ENCODE data around the gene STX12.
A peak's percentile ranks its signal among the peaks of the same experiment; 100 is the strongest.
"Not testable (repeated sequence)": the region's sequence is repeated elsewhere in the genome, so short reads cannot be mapped to it uniquely, and the experiment has no call there.

STX12 gene

DNA sequence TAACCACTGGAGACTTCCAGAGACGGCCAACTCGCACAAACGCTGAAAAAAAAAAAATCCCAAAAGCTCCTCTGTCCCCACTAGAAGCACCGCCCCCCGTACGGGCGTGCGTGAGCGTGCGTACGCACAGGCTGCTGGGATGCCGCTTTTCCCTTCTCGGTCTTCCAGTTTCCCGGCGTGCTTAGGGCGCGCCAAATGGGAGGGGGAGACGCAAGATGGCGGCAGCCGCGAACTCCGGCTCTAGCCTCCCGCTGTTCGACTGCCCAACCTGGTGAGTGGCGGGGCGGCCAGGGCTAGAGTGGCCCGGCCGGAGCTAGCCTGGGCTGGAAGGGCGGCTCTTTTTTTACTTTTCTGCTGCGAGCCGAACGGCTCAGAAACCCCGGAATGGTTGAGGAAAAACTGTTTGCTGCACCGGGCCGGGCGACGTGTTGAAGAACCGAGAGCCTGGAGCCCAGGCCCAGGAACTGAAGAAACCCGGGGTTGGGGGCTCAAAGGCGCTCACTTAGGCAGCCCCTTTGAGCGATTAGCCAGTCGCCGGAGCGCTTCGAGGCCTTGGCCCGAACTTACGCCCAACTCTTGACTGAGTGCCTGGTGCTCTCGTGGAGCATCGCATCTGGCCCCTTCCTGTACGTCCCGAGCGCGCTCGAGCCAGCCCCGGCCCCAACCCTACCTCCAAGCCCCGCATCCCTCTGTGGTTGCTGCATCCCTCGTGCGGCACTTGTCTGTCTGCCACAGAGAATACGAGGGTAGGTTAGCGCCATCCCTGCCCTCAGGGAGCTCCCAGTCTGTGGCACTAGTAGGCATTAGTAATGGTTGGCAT lies 57.8 kb downstream of the STX12 start, which contains the start of gene PPP1R8:
PPP1R8 (plus strand) TSS at position 162 of the 820 bp plus-strand sequence; CDS start at position 216, 54 bp downstream.
- DNase-seq (ENCODE audit: low read depth in 2 of 2) = peak; percentile 77 to 91

DNA sequence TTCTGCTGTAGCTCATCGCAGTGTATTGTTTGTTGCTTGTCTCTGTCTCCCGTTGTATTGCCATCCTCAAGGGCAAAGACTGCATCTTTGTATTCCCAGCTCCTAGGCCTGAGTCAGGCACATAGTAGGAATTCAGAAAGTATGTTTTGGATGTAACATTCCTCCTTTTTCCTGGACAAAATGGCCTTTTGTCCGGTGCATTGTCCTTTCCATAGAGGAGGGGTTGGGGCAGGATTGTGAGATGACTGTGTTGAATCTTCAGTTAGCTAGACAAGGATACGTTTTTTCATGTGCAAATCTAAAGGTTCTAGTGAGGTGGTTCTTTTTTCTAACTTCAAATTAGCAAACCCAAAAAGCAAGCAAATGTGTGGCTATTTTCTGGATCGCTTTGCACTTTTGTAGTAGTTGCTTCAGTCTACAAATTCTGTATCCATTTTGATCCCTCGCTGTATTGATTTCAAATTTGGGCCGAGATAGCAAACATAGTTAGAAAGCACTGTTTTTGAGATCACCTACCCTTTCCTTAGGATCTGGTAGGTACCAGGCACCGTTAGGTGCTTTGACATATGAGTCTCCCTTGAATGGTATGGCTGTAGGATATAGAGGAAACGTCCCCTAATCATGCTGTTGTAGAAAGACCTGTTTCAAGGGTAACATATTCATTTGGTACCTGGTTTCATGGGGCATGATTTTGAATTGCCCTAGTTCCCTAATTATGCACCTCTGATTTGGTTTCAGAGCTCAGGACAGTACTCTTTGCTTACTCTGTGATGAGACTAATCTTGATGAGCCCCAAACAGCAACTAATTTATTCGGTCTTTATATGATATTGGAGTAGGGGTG lies 58.8 kb downstream of the STX12 start:
- DNase-seq (ENCODE audit: low read depth in 2 of 2) = no peak

DNA sequence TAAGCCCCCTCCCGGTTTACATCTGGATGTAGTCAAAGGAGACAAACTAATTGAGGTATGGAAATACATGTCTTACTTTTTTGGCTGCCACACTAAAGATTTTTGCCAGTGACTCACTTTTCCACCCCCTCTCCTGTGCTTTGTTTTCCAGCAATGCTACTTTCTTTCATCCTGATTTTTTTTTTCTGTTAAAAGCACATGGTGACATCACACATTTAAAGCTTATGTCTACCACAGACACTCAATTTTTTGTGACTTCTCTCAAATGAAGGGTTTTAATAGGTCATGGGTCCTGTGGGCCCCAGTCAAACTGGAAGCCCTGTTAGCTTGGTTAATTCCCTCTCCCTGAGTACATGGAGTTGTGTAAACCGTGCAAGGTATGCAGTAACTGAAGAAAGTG lies 59.7 kb downstream of the STX12 start:
- no peak for DNase-seq (ENCODE audit: low read depth in 2 of 2)

DNA sequence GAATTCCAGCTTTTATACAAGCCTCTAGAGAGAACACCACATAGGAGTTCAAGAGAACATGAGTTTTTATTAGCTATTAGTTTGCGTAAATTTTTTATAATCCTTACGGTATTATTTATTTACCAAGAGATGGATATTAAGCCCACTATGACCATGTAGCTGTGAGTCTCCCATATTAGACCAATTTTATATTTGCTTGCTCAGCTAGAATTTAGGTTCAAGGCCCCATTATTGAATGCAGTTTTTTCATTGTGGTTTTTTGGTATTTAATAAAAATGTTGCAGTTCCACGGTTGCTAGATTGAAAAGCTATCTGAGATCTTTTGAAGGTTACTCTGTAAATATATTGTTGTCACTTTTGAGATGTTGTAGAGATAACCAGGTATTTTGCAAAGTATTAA lies 60.5 kb downstream of the STX12 start:
- DNase-seq (ENCODE audit: low read depth in 2 of 2) = no peak

DNA sequence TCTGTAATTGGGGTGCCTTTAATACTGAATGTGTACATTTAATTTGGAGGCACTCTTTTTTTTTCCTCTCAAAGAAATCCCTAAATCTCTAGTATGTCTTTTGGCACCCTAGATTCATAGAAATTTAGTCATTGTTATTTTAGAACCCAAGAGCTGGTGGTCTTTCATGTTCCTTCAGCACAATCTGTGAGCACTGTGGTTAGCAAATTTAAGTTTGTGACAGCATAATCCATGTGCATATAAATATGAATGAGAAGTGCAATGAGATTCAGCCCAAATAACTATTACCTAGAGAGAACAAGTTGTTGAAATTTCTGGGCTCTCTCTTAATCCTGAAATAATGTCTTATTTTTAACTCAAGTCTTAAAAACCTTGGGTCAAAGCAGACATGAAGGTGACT lies 62.0 kb downstream of the STX12 start:
- DNase-seq (ENCODE audit: low read depth in 2 of 2) = no peak

DNA sequence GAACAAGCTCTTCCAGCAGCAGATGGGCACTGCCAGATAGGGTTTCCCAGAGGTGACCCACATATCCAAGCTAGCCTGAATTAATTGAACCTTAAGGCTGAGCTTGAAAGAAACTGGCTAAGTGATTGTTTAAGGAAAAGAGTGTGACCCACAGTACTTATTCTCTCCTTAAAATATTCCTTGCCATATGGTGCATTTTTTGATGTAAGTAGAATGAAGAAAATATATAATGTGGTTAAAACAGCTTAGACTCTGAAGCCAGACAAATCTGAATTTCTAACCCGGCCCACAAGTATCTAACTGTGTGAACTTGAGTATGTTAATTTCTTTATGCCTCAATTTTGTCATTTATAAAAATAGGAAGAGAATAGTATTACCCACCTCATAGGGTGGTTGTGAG lies 62.5 kb downstream of the STX12 start:
- DNase-seq (ENCODE audit: low read depth in 2 of 2) = no peak

DNA sequence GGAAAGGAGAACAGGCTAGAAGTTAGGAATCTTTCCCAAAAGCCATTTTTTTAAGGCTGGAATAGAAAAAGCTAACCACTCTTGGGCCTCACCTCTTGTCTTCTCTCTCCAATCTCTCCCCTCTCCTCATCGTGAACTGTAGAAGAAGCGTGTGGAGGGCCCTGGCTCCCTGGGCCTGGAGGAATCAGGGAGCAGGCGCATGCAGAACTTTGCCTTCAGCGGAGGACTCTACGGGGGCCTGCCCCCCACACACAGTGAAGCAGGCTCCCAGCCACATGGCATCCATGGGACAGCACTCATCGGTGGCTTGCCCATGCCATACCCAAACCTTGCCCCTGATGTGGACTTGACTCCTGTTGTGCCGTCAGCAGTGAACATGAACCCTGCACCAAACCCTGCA lies 76.9 kb downstream of the STX12 start:
- DNase-seq (ENCODE audit: low read depth in 2 of 2) = no peak

DNA sequence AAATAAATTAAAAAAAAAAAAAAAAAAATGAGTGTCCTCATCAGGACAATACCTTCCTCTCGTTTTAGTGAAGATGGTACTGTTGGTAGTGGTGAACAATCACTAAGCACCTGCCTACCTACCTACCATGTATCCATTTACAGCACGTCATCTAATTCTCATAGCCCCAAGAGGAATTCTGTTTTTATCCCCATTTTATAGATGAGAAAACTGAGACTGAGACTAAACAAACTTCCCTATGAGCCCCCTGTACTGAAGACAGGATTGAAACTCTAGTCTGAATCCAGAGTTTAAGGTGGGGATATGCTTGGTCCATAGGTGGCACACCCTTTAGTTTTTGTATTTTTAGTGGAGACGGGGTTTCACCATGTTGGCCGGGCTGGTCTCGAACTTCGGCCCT lies 82.1 kb downstream of the STX12 start:
- DNase-seq (ENCODE audit: low read depth in 2 of 2) = no peak

DNA sequence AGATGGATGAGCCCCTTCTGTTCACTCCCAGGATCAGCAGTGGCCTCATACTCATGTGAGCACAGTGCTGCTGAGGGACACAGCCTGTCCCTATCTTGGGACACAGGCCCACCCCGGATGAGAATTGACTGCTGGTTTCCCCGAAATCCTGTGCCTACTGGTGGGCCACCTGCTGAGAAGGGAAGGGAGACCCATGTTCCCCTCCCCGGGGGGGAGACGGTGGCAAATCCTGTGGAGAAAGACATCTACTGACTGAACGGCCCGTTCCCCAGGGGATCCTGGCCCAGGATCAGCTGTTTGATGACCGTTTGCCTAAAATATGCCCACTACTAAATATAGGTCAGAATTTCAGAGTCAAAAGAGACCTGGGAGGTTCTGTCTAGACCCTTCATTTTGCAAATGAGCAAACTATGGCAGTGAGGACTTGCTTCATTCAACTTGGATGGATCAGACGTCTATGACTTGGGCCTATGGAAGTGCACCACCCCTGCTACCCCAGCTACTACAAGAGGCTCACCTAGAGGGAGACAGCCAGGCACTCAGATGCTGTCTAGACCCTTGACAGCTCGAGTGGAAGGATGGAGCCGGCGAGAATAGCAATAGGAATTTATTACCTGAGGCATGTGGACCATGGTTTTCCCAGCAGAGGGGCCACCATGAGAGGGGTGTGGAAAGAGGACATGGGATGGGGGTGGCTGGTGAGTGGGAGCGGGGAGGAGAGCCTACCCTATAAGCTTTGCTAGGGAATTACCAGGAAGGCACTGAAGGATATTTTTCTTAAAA lies 83.7 kb downstream of the STX12 start:
- no peak for DNase-seq (ENCODE audit: low read depth in 2 of 2)

DNA sequence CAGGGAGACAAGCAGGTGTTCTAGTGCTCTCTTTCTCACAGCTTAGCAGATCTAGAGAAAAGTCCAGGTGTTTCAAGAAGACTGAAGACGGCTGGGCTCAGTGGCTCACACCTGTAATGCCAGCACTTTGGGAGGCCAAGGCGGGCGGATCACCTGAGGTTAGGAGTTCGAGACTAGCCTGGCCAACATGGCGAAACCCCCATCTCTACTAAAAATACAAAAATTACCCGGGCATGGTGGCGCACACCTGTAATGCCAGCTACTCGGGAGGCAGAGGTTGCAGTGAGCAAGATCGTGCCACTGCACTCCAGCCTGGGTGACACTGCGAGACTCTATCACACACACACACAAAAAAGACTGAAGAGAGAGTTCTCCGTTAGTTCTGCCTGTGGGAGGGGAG lies 84.5 kb downstream of the STX12 start:
- DNase-seq (ENCODE audit: low read depth in 2 of 2) = not testable (repeated sequence)

DNA sequence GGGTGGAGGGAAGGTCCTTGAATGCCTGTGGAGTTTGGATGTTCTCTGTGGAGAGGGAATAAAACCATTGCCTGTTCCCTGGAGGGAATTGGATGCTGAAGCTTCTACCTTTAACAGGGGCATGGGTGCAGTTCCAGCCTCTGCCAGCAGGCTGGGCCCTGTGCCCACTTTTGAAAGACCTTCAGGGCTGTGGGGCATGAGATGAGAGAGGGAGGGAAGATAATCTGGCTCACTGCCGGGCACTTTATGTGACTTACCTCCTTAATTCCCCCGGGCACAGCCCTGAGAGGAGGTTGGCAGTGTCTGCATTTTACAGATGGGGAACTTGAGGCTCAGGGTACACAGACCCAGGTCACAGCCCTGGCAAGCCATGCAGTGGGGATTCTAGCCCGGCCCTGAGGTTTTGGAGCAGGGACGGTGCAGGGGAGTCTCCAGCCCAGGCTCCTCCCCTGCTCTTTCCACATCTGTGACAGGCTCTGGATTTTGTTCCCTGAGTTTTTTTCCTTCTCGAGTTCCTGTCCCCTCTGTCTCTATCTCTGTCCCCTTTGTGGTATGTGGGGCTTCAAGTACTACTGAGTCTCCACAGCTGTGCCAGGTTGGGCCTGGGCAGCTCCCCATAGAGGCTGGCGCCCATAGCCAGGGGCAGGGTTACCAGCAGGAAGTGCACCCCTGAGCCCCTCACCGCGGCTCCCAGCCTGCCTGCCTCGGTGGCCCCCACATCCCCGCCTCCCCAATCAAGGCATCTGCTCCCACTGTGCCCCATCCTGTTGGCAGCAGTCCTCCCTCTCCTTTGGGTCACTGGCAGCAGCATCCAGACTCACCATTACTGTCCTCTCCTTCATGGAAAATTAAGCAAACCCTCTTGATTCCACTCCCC lies 85.3 kb downstream of the STX12 start:
- peak; percentile 79 to 80 for DNase-seq (ENCODE audit: low read depth in 2 of 2)

DNA sequence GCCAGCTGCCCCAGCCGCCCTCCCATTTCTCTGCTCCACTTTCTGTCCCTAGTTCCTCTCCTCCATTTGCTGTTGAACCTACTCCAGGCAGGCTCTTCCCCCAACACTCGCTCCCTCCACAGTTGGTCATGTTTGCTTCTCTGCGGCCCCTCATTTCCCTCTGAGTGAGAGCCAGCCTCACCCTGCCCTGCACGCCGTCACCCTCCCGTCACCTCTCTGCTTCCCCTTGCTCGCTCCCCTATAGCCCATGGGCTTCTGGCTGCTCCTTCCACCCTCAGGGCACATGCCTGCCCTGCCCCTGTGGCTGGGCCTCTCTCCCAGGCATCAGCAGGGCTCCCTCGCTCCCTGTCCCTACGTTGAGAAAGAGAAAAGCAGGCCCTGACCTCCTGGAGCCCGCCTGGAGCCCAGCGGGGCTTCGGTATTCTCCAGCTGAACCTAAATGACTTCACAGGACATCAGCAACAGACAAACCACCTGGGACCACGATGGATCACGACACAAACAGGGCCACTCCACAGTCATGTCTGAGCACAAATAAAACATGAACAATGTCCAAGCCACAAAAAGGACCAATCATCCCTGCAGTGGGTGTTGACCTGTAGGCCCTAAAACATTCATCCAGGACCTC lies 86.0 kb downstream of the STX12 start:
- no peak for DNase-seq (ENCODE audit: low read depth in 2 of 2)

DNA sequence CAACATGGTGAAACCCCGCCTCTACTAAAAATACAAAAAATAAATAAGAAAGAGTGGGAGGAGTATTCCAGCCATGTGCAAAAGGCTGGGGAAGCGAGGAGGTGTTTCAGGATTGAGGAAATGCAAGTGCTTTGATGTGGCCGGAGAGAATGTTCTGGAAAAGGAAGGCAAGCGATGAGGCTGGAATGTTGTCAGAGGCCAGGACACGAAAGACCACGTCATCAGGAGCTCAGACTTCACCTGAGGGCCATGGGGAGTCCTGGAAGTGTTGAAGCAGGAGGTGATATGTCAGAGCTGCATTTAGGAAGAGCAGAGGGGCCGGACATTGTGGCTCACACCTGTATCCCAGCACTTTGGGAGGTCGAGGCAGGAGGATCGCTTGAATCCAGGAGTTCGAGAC lies 88.4 kb downstream of the STX12 start:
- DNase-seq (ENCODE audit: low read depth in 2 of 2) = no peak

DNA sequence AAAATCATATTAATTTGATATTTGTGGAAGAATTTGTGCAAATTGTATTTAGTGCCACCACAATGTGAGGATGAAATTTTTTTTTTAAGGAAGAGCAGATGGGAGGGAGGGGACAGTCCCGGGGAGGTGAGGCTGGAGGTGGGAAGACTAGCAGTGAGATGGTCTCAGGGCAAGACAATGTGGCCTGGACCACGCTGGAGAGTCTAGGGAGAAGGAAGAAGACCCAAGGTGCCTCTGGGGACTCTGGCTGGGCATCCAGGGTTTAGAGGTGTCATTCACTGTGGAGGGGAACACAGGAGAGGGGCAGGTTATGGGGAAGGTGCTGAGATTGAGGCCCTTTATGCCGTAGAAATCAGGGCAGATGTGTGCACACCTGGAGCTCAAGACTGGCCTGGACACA lies 89.0 kb downstream of the STX12 start:
- DNase-seq (ENCODE audit: low read depth in 2 of 2) = no peak

DNA sequence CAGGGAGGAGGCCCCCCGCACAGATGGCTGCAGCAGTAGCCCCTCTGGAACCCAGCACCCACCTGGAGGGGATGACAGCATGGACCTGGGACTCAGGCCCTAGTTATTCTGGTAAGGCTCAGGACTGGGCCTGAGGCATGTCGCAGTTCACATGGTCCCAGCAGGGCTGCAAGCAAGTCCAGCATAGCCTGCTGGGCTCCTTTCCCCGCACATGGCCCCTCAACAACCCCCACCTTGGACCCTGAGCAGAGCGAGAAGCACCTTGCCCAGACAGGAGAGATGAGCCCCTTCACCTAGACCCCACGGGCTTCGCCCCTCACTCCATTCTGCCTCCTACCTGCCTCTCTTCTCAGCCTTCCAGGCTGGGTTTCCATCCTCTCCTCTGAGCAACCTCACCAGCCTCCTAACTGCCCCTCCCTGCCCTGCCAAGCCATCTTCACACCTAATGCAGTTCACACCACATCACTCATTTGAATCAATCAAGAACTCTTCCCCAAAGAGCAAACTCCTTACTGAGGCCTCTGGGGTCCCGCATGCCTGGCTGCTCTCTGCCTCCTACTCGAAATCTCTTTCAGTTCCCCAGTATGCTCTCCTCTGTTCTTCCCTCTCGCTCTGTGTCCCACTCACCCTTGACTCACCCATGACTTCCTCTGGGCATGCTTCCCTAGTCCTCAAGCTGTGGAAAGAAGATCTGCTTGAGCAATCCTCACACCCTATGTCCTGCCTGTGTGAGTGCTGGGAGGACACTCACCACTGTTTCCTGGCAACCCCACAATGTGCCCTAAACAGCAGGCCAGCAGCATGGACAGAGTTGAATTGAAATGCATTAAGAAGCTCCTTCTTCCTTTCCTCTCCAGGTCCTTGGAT lies 89.9 kb downstream of the STX12 start:
- no peak for DNase-seq (ENCODE audit: low read depth in 2 of 2)

DNA sequence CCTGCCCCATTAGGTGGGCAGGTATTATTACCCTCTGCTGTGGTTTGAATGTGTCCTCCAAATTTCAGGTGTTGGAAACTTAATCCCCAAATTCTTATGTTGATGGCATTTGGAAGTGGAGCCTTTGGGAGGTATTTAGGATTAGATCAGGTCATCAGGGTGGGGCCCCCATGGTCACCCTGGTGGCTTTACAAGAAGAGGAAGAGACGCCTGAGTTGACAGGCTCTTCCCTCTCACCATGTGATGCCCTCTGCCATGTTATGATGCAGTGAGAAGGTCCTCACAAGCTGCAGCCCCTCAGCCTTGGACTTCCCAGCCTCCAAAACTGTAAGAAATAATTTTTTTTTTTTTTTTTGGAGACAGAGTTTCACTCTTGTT lies 90.5 kb downstream of the STX12 start:
- DNase-seq (ENCODE audit: low read depth in 2 of 2) = no peak

DNA sequence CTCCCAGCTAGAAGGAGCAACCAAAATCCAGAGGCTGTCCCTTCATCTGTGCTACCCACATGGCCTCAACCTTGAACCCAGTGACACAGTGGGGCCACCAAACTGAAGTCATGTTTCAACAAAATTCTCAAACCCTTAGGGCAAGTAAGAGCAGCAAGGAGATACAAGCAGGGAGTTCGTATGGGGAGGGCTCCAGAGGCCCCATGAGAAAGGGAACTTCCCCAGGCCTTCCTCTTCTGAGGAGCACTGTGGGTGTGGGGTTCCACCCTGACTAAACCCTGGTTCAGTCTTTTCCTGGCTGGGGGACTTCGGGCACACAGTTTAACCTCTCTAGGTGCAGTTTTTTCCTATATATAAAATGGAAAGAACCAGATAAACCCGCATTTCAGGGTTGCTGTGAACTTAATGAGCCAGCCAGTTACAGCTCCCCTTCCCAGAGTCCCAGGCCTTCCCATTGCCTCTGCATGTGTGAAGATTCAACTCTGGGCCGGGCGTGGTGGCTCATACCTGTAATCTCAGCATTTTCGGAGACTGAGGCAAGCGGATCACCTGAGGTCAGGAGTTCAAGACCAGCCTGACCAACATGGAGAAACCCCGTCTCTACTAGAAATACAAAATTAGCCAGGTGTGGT lies 91.4 kb downstream of the STX12 start:
- no peak for DNase-seq (ENCODE audit: low read depth in 2 of 2)

DNA sequence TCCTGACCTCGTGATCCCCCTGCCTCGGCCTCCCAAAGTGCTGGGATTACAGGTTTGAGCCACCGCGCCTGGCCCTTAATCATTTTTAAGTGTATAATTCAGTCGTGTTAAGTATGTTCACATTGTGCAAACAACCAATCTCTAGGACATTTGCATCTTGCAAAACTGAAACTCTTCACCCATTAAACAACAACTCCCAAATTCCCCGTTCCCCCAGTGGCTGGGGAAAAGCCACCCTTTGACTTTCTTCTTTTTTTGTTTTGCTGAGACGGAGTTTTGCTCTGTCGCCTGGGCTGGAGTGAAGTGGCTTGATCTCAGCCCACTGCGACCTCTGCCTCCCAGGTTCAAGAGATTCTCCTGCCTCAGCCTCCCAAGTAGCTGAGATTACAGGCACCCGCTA lies 92.8 kb downstream of the STX12 start:
- DNase-seq (ENCODE audit: low read depth in 2 of 2) = no peak

DNA sequence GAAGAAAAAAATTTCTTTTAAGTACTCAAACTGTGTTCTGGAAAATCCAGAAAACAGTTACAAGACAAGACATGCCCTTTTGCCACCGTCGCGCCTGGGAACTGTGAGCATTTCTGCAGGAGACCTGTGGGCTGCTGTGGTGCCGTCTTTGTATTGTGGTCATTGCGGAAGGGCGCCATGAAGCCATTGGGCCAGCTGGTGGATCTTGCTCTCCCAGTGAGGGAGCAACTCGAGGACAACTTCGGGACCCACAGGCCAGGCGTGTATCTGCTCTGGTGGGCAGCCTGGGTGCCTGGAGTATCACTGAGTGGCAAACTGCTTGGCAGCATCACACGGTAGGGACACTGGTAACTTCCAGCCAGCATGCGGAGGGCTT lies 95.5 kb downstream of the STX12 start:
- DNase-seq (ENCODE audit: low read depth in 2 of 2) = no peak

Data from stimulated activated CD4-positive, alpha-beta T cell treated with anti-CD3 and anti-CD28 coated beads, Interleukin-4, amount 100 ng/mL, for 48 hours (primary cell).